DOHH2 (cell line): ENCODE measurements around the gene PPP2R2B.

ENCODE experiments used
- H3F3A ChIP-seq: fragments of 200-600 bp; sonication (generic), shearing (Covaris generic); 2 replicates; pipeline ENCODE4 v1.6.0; 2016; ENCODE audit warnings: antibody characterized with exemption, mild to moderate bottlenecking; ENCODE audit not compliant: control insufficient read depth, insufficient read depth
- H3K27ac ChIP-seq: fragments of 200-600 bp; sonication (generic); 2 replicates; pipeline ENCODE4 v1.5.1; 2014; ENCODE audit warnings: low read depth, mild to moderate bottlenecking, low read length, moderate library complexity
- H3K27me3 ChIP-seq: fragments of 200-600 bp; sonication (generic); 2 replicates; pipeline ENCODE4 v1.6.1; 2014; ENCODE audit warnings: mild to moderate bottlenecking, low read length, mixed read lengths; ENCODE audit not compliant: control insufficient read depth
- H3K36me3 ChIP-seq: fragments of 200-600 bp; sonication (generic); 2 replicates; pipeline ENCODE4 v1.6.1; 2014; ENCODE audit warnings: mild to moderate bottlenecking, low read length, moderate library complexity, mixed read lengths; ENCODE audit not compliant: control insufficient read depth
- H3K4me1 ChIP-seq: fragments of 200-600 bp; sonication (generic); 2 replicates; pipeline ENCODE4 v1.6.1; 2014; ENCODE audit warnings: mild to moderate bottlenecking, low read length, mixed read lengths; ENCODE audit not compliant: control insufficient read depth
- H3K4me2 ChIP-seq: fragments of 200-600 bp; sonication (generic); 2 replicates; pipeline ENCODE4 v1.6.0; 2014; ENCODE audit warnings: mild to moderate bottlenecking, low read length, moderate library complexity
- H3K4me3 ChIP-seq: fragments of 200-600 bp; sonication (generic); 2 replicates; pipeline ENCODE4 v1.5.1; 2014; ENCODE audit warnings: mild to moderate bottlenecking, low read length, mixed read lengths
- H3K79me2 ChIP-seq: fragments of 200-600 bp; sonication (generic); 2 replicates; pipeline ENCODE4 v1.6.1; 2014; ENCODE audit warnings: mild to moderate bottlenecking, low read length, mixed read lengths; ENCODE audit not compliant: control insufficient read depth
- H3K9me2 ChIP-seq: fragments of 200-600 bp; sonication (generic); replicated peaks from 2 replicates; pipeline ENCODE4 v1.6.1; 2014; ENCODE audit warnings: mild to moderate bottlenecking, low read length, mixed read lengths; ENCODE audit not compliant: control insufficient read depth
- H3K9me3 ChIP-seq: fragments of 200-600 bp; sonication (generic); 2 replicates; pipeline ENCODE4 v1.6.1; 2014; ENCODE audit warnings: antibody characterized with exemption, low read length, mixed read lengths; ENCODE audit not compliant: control insufficient read depth, insufficient read depth
- H4K20me1 ChIP-seq: fragments of 200-600 bp; sonication (generic); 2 replicates; pipeline ENCODE4 v1.6.0; 2014; ENCODE audit warnings: low read depth, mild to moderate bottlenecking, antibody characterized with exemption, low read length, moderate library complexity; ENCODE audit not compliant: control insufficient read depth, insufficient read depth
- CTCF ChIP-seq: fragments of 200-600 bp; sonication (generic); IDR thresholded peaks from one replicate; pipeline ENCODE4 v1.5.1; 2014; ENCODE audit warnings: antibody characterized with exemption, mild to moderate bottlenecking, low read depth, low read length; ENCODE audit not compliant: poor library complexity, severe bottlenecking
- EZH2phosphoT487 ChIP-seq: fragments of 200-600 bp; sonication (generic); IDR thresholded peaks from 2 replicates; pipeline ENCODE4 v1.6.1; 2017; ENCODE audit warnings: borderline replicate concordance, mild to moderate bottlenecking, antibody characterized with exemption, low read length, moderate library complexity, mixed read lengths

The PPP2R2B gene

GRCh38 chr5:146892231-146892630 lies 13.7 kb upstream of the PPP2R2B start:
- no peaks in the 10 kb centered on the region for H3K27me3 ChIP-seq
- H3K36me3 ChIP-seq, result no peaks in the 10 kb centered on the region
- no peaks in the 10 kb centered on the region for H3F3A ChIP-seq
- H3K79me2 ChIP-seq, result no peaks in the 10 kb centered on the region
- TF ChIP-seq CTCF, result no peak
- no peak for TF ChIP-seq EZH2phosphoT487
- H3K9me3 ChIP-seq, result no peaks in the 10 kb centered on the region
- no peak overlapping the region for H3K4me2 ChIP-seq
- H3K4me3 ChIP-seq, result no peak overlapping the region
- H3K4me1 ChIP-seq, result no peaks in the 10 kb centered on the region
- H3K27ac ChIP-seq, result no peak overlapping the region
- H3K9me2 ChIP-seq, result no peaks in the 10 kb centered on the region
- H4K20me1 ChIP-seq, result no peaks in the 10 kb centered on the region

DNA sequence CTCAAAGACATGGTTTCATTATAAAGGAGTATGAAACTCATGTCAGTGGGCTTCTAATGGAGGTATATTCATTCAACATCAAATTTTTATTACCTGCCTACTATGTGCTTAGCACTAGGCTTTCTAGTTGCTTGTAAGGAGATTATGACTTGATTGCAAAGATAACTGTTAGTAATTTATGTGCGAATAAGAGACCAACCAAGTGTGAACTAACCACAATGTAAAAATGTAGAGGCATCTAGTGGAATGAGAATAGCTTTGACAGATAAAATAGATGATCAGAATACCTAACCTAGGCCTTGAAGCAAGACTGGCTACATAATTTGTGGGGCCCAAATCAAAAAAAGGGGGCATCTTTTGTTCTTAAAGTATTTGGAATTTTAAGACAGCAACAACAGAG lies 13.0 kb upstream of the PPP2R2B start:
- no peak overlapping the region for H3K4me3 ChIP-seq
- no peaks in the 10 kb centered on the region for H3K27me3 ChIP-seq
- H3F3A ChIP-seq, result no peaks in the 10 kb centered on the region
- H3K9me2 ChIP-seq, result no peaks in the 10 kb centered on the region
- H4K20me1 ChIP-seq, result no peaks in the 10 kb centered on the region
- no peaks in the 10 kb centered on the region for H3K9me3 ChIP-seq
- TF ChIP-seq EZH2phosphoT487 (no peak), CTCF (no peak)
- H3K4me1 ChIP-seq, result no peaks in the 10 kb centered on the region
- H3K4me2 ChIP-seq, result no peak overlapping the region
- no peaks in the 10 kb centered on the region for H3K36me3 ChIP-seq
- H3K79me2 ChIP-seq, result no peaks in the 10 kb centered on the region
- no peak overlapping the region for H3K27ac ChIP-seq

GRCh38 chr5:146890731-146891440 lies 12.3 kb upstream of the PPP2R2B start:
- Histone ChIP-seq H3K27ac (no peak overlapping the region), H3K9me3 (no peaks in the 10 kb centered on the region), H4K20me1 (no peaks in the 10 kb centered on the region), H3K4me3 (no peak overlapping the region), H3K27me3 (no peaks in the 10 kb centered on the region), H3F3A (no peaks in the 10 kb centered on the region), H3K79me2 (no peaks in the 10 kb centered on the region), H3K36me3 (no peaks in the 10 kb centered on the region), H3K4me2 (no peak overlapping the region), H3K9me2 (no peaks in the 10 kb centered on the region), H3K4me1 (no peaks in the 10 kb centered on the region)
- TF ChIP-seq EZH2phosphoT487 (no peak), CTCF (no peak)
